Endothelial cell of hepatic sinusoid (primary cell): ENCODE measurements around the gene NOTCH1.

ENCODE experiments used
- in situ Hi-C: cut with HindIII; loops from 2 replicates; pipeline ENCODE4 v1.10.0; 2017; ENCODE audit warnings: low sequenced_read_pairs

NOTCH1 gene

DNA sequence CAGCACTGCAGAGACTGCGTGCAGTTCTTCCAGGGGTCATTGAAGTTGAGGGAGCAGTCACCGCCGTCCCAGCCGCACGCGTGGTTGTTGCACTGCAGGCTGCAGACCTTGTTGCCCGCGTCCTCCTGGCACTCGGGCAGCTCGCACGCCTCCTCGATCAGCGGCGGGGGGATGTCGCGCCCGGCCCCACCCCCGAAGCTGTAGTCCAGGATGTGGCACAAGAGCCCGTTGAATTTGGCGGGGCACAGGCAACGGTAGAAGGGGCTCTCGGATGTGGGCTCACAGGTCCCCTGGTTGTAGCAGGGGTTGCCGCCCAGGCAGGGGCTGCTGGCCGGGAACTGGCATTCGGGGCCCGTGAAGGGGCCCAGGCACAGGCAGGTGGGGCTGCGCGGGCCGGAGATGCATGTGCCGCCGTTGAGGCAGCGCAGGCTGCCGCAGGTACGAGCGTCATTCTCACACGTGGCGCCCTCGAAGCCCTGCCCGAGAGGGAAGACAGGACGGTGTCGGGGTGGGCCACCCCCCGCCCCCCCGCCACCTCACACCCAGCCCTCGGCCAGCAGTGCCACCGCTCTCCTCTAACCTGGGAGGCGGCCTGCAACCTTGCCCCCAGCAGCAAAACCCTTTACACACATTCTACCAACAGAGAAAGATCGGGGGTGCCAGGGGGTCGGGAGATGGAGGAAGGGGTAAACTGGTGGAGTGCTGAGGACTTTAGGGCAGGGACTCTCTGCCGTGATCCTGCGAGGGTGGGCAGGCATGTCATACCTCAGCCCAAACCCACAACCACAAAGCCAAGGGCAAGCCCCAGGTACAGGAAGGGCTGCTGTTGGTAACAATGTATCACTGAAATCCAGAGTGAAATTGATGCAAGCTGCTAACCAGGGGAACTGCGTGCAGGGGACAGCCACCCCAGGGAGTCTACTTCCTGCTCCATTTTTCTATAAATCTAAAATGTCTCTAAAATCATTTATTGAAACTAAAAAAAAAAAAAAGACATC lies 40.1 kb downstream of the NOTCH1 start:
- in situ Hi-C loops = no loop called here

DNA sequence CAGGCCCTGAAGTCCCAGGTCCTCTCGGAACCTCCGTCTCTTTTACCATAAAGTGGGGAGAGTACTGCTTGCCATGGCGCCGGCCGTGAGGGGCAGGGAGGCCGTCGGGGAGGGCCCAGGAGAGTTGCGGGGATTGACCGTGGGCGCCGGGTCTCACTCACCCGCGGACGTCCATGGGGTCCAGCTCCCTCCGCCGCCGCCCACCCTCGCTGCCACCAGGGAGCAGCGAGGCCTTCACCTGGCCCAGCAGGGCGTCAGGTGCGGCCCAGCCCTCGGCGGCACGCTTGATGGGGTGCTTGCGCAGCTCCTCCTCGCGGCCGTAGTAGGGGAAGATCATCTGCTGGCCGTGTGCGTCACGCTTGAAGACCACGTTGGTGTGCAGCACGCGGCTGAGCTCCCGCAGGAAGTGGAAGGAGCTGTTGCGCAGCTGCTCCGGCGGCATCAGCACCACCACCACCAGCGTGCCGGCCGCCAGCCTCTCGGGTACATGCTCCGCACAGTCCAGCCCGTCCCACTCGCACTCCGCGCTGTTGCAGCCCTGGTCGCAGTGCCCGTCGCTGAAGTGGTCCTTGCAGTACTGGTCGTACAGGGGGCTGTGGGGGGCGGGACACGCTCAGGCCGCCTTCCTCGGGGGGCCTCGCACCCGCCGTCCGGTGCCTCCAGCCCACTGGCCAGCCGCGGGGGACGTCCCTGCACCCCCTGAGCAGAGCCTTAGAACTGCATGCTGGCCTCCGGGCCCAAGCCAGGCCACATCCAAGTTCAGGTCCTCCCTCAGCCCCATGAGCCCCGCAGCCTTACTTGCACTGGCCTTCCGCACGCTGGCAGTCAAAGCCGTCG lies 41.1 kb downstream of the NOTCH1 start:
- in situ Hi-C loops = no loop called here

DNA sequence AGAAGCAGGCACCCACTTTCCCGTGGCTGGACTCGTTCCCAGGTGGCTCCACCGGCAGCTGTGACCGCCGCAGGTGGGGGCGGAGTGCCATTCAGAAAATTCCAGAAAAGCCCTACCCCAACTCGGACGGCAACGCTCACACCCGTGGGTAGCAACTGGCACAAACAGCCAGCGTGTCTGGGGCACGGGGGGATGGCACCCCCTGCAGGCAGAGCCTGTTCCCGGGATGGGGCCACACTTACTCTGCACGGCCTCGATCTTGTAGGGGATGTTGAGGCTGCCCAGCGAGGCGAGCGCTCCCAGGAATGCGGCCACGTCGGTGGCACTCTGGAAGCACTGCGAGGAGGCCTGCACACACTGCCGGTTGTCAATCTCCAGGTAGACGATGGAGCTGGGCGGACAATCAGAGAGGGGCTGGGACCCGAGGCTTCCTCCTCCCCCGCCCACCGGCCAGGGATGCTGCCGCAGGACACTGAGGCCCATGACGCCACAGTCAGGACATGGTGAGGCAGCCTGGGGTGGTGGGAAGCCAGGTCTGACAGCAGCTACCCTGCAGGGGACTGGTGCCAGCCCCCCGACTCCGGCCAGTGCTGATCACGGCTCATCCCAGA lies 42.8 kb downstream of the NOTCH1 start:
- in situ Hi-C loops = no loop called here

GRCh38 chr9:136502196-136502595 lies 43.7 kb downstream of the NOTCH1 start:
- in situ Hi-C loops = no loop called here

DNA sequence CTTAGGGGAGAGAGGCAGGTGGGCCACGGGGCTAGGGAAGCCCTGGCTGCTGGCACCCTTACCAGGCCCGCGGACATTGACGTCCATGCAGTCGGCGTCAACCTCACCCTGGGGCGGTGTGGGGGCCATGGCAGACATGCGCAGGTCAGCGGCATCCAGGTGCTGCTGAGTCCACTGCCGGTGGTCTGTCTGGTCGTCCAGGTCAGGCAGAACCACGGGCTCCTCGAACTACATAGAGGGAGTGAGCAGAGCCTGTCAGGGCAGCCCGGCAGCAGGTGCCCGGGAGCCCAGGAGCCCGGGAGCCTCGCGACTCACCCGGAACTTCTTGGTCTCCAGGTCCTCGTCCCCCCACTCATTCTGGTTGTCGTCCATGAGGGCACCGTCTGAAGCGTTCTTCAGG lies 44.2 kb downstream of the NOTCH1 start:
- in situ Hi-C loops = no loop called here

GRCh38 chr9:136499935-136500910 lies 45.6 kb downstream of the NOTCH1 start:
- in situ Hi-C loops = no loop called here

GRCh38 chr9:136499071-136499934 lies 46.5 kb downstream of the NOTCH1 start:
- in situ Hi-C loops = no loop called here

DNA sequence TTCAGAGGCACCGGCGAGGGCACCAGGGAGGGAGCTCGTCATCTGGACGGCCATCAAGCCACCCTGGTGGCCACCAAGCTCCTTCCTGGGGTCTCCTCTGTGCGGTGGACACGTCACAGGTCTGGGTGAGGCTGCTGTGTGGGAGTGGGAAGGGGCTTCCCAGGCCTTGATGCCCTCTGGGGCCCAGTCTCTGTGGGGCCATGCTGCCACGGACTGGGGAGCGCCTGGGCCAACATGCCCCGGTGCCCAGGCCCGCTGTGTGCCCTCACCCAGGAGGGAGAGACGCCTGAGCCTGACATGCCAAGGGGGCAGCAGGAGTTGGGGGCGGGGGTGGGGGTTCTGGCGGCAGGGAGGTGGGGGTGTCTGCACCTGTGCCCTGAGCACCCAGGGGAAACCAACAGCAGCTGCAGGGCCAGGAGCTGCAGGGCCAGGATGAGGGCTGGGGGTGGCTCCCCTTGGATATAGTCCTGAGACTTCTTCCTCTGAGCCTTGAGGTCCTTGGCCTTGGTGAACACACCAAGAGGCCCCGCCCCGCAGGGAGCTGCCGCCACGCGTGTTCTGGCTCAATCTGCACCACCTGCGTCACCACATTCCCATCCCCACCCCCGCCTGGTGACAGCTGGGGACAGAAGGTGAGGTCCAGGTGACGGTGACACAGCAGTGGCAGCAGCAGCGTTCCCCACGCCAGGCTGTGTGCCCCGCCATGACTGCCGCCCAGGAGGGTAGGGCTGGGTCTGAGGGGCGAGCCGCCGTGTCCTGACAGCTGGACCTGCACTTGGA lies 47.7 kb downstream of the NOTCH1 start:
- in situ Hi-C loops = no loop called here

GRCh38 chr9:136496801-136497620 lies 48.8 kb downstream of the NOTCH1 start:
- in situ Hi-C loops = no loop called here

- in situ Hi-C loops = no loop called here
These were observed 49.7 kb downstream of the NOTCH1 start for GRCh38 chr9:136496181-136496580.

- in situ Hi-C loops = no loop called here
These were observed 50.5 kb downstream of the NOTCH1 start for GRCh38 chr9:136495238-136495800.

GRCh38 chr9:136494531-136495215 lies 51.2 kb downstream of the NOTCH1 start:
- in situ Hi-C loops = no loop called here

DNA sequence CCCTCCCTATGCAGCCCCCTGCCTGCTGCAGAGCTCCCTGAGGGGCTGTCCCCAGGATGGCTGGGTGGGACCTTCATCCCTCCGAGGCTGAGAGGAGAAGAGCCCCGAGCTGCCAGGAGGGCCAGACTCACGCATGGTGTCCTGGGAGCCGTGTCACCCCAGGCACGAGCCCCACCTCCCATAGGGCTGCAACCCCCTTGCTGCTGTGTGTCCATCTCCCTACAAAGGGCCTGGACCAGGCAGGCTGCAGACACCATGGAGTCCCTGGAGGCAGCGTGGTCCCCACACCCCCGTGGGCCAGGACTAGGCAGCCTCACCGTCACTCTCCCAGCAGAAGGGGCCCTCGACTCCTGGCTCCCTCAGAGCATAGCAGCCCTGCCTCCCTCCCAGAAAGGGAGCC lies 51.8 kb downstream of the NOTCH1 start:
- in situ Hi-C loops = no loop called here

DNA sequence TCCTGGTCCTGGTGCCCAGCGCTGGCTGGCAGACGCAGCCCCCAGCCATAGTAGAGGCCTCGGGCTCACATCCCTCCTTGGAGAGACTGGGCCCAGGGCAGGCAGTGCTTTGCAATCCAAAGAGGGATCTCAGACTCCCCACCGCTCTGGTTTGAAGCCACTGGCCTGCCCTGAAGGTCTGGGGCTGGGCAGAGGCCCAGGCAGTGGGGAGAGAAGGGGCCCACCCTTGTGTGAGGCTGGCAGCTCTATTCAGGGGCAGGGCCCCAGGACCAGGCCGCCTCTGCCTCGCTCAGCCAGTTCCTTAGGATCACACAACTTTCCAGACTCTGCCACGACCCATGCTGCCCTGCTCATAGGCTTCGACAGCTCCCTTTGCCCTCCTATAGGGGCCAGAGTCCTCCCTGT lies 52.3 kb downstream of the NOTCH1 start:
- in situ Hi-C loops = no loop called here

GRCh38 chr9:136492978-136493522 lies 52.8 kb downstream of the NOTCH1 start:
- in situ Hi-C loops = no loop called here

GRCh38 chr9:136489731-136490130 lies 56.1 kb downstream of the NOTCH1 start:
- in situ Hi-C loops = loop anchor here (5.0 kb wide), 5 partner anchors 42 to 223 kb away; partner anchors contain the start of gene DIPK1B
